GM18870 (cell line): ENCODE data around the gene GRM4.
"Not testable (repeated sequence)": the region's sequence is repeated elsewhere in the genome, so short reads cannot be mapped to it uniquely, and the experiment has no call there.

ENCODE experiments used
- ATAC-seq: cut with Tn5 transposase; IDR thresholded peaks from one replicate; pipeline ENCODE4 v1.9.1; 2021; ENCODE audit warnings: moderate library complexity; ENCODE audit not compliant: unreplicated experiment

The GRM4 gene

GRCh38 chr6:34027445-34027936 lies 118.4 kb downstream of the GRM4 start:
- ATAC-seq: no peak

GRCh38 chr6:34025861-34026260 lies 120.0 kb downstream of the GRM4 start:
- no peak for ATAC-seq

GRCh38 chr6:34025112-34025807 lies 120.6 kb downstream of the GRM4 start:
- ATAC-seq: no peak

GRCh38 chr6:34022873-34023255 lies 123.0 kb downstream of the GRM4 start:
- ATAC-seq: no peak

- no peak for ATAC-seq
These were observed 123.5 kb downstream of the GRM4 start for GRCh38 chr6:34022250-34022872.

- no peak for ATAC-seq
These were observed 124.2 kb downstream of the GRM4 start for GRCh38 chr6:34021554-34022190.

- ATAC-seq: no peak
These were observed 124.9 kb downstream of the GRM4 start for GRCh38 chr6:34020807-34021553.

GRCh38 chr6:34020278-34020677 lies 125.6 kb downstream of the GRM4 start:
- ATAC-seq: no peak

- ATAC-seq: no peak
These were observed 126.8 kb downstream of the GRM4 start for GRCh38 chr6:34018961-34019606.

- ATAC-seq: no peak
These were observed 127.9 kb downstream of the GRM4 start for GRCh38 chr6:34018026-34018425.

- no peak for ATAC-seq
These were observed 128.6 kb downstream of the GRM4 start for GRCh38 chr6:34017106-34017805.

GRCh38 chr6:34016573-34016972 lies 129.3 kb downstream of the GRM4 start:
- ATAC-seq: not testable (repeated sequence)

- ATAC-seq: no peak
These were observed 130.3 kb downstream of the GRM4 start for GRCh38 chr6:34015586-34015985.

GRCh38 chr6:34011264-34011663 lies 134.6 kb downstream of the GRM4 start:
- ATAC-seq: no peak

- ATAC-seq: no peak
These were observed 139.9 kb downstream of the GRM4 start for GRCh38 chr6:34005901-34006531.

- no peak for ATAC-seq
These were observed 141.2 kb downstream of the GRM4 start for GRCh38 chr6:34004706-34005105.

GRCh38 chr6:34003962-34004361 lies 141.9 kb downstream of the GRM4 start:
- no peak for ATAC-seq

GRCh38 chr6:34001706-34002621 lies 143.9 kb downstream of the GRM4 start:
- no peak for ATAC-seq

- no peak for ATAC-seq
These were observed 145.6 kb downstream of the GRM4 start for GRCh38 chr6:34000281-34000680.
